Nephron progenitor cell (in vitro differentiated cells): ENCODE data around the gene ERMN.
A peak's percentile ranks its signal among the peaks of the same experiment; 100 is the strongest.
"Not testable (repeated sequence)": the region's sequence is repeated elsewhere in the genome, so short reads cannot be mapped to it uniquely, and the experiment has no call there.

Experiments
- DNase-seq: peaks from one replicate; pipeline ENCODE4 v3.0.0; 2021
- H3K27ac Mint-ChIP-seq: 2 replicates; pipeline ENCODE4 v1.8.0; 2021; ENCODE audit warnings: mild to moderate bottlenecking, moderate library complexity, mixed read lengths
- H3K27me3 Mint-ChIP-seq: 2 replicates; pipeline ENCODE4 v1.8.0; 2021; ENCODE audit warnings: mild to moderate bottlenecking, low read depth, mixed read lengths; ENCODE audit not compliant: poor library complexity
- H3K36me3 Mint-ChIP-seq: 2 replicates; pipeline ENCODE4 v1.8.0; 2021; ENCODE audit warnings: low read depth, mixed read lengths
- H3K4me1 Mint-ChIP-seq: 2 replicates; pipeline ENCODE4 v1.8.0; 2021; ENCODE audit warnings: mixed read lengths
- H3K4me3 Mint-ChIP-seq: 2 replicates; pipeline ENCODE4 v1.8.0; 2021; ENCODE audit warnings: mild to moderate bottlenecking, moderate library complexity, mixed read lengths
- H3K9me3 Mint-ChIP-seq: 2 replicates; pipeline ENCODE4 v1.8.0; 2021; ENCODE audit warnings: mild to moderate bottlenecking, moderate library complexity, mixed read lengths
- TF ChIP-seq, protein P1 (sequence below): fragments of 200-600 bp; sonication (generic); IDR thresholded peaks from 2 replicates; pipeline ENCODE4 v1.5.0; 2021; ENCODE audit warnings: antibody characterized with exemption

Gene ERMN

DNA sequence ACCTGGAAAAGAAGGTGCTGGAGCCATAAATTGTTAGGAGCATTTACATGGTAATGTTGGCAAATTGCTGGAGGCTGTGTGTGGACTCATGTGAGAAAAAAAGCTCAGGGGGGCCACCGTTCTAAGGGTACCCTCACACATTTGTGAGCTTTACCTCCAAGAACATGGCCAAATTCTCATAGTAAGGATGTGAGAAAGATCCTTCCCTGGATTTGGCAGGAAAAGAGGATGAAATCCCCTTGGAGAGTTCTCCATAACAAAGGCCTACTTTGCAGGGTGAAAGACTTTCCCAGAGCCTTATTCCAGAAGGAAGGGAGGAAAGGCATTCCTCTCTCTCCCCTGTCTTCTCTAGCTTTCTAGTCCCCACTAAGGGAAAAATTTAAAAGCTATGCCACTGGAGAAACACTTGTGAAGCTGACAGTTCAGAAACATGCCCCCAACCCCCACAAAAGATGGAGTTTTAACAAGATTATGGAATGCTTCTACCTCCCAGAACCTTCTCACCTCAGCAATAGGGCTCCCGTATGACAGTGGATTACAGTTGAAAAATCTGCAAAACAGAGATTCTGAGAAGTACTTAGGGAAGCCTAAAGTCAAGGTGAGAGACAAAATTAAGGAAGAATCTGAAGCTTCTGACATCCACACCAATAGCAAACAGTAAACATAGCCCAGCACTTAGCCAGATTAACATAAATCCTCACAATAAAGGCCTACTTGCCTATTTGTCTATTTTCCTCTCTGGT lies 20.2 kb upstream of the ERMN start:
- no peaks in the 10 kb centered on the region for H3K4me1 Mint-ChIP-seq
- no peaks in the 10 kb centered on the region for H3K27me3 Mint-ChIP-seq
- no peak for DNase-seq
- peaks cover 10% of the 10 kb centered on the region for H3K36me3 Mint-ChIP-seq
- peaks cover 43% of the 10 kb centered on the region for H3K9me3 Mint-ChIP-seq
- no peak overlapping the region for H3K27ac Mint-ChIP-seq
- no peak overlapping the region for H3K4me3 Mint-ChIP-seq
- TF ChIP-seq, protein P1, sequence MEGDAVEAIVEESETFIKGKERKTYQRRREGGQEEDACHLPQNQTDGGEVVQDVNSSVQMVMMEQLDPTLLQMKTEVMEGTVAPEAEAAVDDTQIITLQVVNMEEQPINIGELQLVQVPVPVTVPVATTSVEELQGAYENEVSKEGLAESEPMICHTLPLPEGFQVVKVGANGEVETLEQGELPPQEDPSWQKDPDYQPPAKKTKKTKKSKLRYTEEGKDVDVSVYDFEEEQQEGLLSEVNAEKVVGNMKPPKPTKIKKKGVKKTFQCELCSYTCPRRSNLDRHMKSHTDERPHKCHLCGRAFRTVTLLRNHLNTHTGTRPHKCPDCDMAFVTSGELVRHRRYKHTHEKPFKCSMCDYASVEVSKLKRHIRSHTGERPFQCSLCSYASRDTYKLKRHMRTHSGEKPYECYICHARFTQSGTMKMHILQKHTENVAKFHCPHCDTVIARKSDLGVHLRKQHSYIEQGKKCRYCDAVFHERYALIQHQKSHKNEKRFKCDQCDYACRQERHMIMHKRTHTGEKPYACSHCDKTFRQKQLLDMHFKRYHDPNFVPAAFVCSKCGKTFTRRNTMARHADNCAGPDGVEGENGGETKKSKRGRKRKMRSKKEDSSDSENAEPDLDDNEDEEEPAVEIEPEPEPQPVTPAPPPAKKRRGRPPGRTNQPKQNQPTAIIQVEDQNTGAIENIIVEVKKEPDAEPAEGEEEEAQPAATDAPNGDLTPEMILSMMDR, result no peak

DNA sequence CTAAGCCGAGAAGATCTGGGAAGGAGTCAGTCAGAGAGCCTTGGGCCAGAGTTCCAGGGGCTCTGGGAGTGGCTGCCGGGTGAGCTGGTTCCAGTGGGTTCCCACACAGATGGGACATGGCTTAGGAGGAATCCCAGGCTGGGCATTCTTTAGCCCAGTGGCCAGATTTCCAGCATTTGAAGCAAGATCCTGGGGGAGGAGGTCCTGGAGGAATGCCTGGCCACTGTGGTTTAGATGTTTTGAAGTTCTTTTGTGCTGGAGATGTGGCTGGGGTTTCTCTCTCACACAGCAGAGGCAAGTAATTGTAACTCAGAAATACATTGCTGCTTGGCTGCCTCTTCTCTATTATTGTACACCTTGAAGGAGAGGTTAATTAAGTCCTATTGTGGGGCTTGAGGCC lies 15.8 kb upstream of the ERMN start:
- not testable (repeated sequence) for H3K4me3 Mint-ChIP-seq, H3K27me3 Mint-ChIP-seq, H3K27ac Mint-ChIP-seq, H3K4me1 Mint-ChIP-seq, DNase-seq
- peaks cover 10% of the 10 kb centered on the region for H3K36me3 Mint-ChIP-seq
- H3K9me3 Mint-ChIP-seq, result peaks cover 44% of the 10 kb centered on the region

DNA sequence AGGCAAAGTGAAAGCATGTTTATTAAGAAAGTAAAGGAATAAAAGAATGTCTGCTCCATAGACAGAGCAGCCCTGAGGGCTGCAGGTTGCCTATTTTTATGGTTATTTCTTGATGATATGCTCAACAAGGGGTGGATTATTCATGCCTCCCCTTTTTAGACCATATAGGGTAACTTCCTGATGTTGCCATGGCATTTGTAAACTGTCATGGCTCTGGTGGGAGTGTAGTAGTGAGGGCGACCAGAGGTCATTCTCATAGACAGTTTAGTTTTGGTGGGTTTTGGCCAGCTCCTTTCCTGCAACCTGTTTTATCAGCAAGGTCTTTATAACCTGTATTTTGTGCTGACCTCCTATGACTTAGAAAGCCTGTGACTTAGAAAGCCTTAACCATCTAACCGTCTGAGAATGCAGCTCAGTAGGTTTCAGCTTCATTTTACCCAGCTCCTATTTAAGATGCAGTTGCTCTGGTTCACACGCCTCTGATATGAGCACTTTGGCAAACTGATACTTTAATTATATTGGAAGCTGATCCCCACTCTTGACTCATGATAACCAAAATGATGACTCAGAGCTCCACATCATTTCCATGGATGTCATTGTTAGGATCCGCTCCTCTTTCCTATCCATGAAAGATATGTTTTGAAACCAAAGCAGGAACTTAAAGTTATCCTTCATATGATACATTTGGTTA lies 14.5 kb upstream of the ERMN start:
- H3K4me1 Mint-ChIP-seq, result no peaks in the 10 kb centered on the region
- peaks cover 39% of the 10 kb centered on the region for H3K9me3 Mint-ChIP-seq
- H3K27ac Mint-ChIP-seq, result no peak overlapping the region
- TF ChIP-seq, protein P1, result no peak
- DNase-seq, result no peak
- no peaks in the 10 kb centered on the region for H3K27me3 Mint-ChIP-seq
- peaks cover 10% of the 10 kb centered on the region for H3K36me3 Mint-ChIP-seq
- H3K4me3 Mint-ChIP-seq, result no peak overlapping the region

DNA sequence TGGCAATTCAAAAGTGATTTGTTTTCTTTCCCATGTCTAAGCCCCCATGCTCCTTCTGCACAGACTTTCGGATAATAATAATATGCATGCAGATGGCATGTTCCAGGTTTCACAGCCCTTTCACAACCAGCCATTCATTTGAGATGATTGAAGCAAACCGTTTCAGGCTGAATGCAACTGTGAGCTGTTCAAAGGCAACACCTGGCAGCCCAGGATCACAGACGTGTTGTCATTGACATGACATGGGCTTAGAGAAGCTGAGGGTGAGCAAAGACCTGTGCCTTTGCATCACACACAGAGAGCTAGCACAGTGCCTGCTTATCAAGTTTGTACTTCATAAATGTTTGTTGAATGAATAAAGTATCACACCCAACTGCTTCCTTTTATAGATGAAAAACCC lies 12.4 kb upstream of the ERMN start:
- H3K4me3 Mint-ChIP-seq, result no peak overlapping the region
- H3K27me3 Mint-ChIP-seq, result no peaks in the 10 kb centered on the region
- peaks cover 20% of the 10 kb centered on the region for H3K9me3 Mint-ChIP-seq
- TF ChIP-seq, protein P1, result no peak
- DNase-seq, result no peak
- peaks cover 10% of the 10 kb centered on the region for H3K36me3 Mint-ChIP-seq
- H3K27ac Mint-ChIP-seq, result no peak overlapping the region
- H3K4me1 Mint-ChIP-seq, result no peaks in the 10 kb centered on the region

DNA sequence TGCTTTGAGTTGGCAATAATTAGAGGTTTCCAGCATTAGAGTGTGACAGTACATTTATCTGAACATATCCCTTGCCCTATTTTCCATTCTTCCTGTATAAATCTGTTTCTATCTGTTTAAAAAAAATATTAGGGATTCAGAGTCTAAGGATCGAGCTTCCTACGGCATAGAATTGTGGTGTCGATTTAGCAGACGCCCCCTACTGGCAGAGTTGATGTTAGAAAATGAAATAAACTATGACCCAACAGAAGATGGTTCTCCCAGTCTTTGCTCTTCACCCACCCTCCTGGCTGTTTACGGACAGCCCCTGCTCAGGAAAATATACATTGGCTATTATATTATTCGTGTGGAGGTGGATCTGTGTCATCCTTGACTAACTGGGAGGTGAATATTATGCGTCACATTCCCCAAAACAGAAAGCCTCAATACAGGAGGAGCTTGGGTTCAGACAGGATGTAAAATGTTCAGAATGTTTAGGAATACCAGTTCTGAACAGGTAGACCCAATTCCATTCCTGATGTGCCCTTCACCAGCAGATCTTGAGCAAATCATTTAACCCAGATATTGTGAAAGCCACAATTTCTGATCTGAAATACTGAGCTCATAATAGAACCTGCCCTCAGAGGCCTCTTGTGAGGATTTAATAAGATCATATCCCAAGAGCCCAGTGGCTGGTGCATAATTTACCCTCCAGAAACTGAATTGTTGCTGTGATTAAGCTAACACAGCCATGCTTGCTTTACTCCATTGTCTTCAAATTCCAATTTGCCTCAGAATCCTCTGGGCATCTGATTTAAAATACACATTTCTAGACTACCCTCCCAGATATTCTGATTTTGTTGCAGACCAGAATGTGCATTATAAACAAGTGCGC lies 10.8 kb upstream of the ERMN start:
- peaks cover 4% of the 10 kb centered on the region for H3K4me1 Mint-ChIP-seq
- no peak overlapping the region for H3K27ac Mint-ChIP-seq
- H3K27me3 Mint-ChIP-seq, result no peaks in the 10 kb centered on the region
- H3K4me3 Mint-ChIP-seq, result no peak overlapping the region
- DNase-seq, result peak; percentile 31
- H3K36me3 Mint-ChIP-seq, result no peaks in the 10 kb centered on the region
- TF ChIP-seq, protein P1, result peak; percentile 63
- H3K9me3 Mint-ChIP-seq, result peaks cover 6% of the 10 kb centered on the region

DNA sequence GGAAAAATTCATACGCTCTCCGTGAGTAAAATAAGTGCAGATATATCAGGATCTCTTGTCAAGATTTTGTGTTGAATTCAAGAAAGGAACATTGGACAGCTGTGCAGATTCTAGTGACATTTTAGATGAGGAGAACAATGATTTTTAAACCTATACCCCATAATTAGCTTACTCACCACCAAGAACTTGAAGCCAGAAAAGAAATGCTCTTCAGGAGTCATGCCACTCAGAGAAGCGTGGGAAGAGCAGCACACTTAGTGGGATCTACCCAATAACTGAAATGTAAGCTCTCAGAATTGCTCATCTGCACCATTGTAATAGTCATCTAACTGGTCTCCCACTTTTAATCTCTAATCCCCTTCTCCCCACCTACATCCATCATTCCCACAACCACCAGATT lies 9.2 kb upstream of the ERMN start:
- TF ChIP-seq, protein P1, result no peak
- no peak overlapping the region for H3K4me3 Mint-ChIP-seq
- peaks cover 9% of the 10 kb centered on the region for H3K4me1 Mint-ChIP-seq
- no peaks in the 10 kb centered on the region for H3K36me3 Mint-ChIP-seq
- no peak for DNase-seq
- H3K27ac Mint-ChIP-seq, result no peak overlapping the region
- no peaks in the 10 kb centered on the region for H3K27me3 Mint-ChIP-seq
- no peaks in the 10 kb centered on the region for H3K9me3 Mint-ChIP-seq
